SK-N-SH (cell line): ENCODE data around the gene ATP2B2. TPM values are rescaled to one million over a fixed set of nuclear protein-coding genes. Genes with fewer than 3 reads are reported as not detected.

Experiments used
- CTCF ChIA-PET: fragments of 300-600, 350-600 bp; formaldehyde crosslinking; extraction: SDS; loops from one replicate; lab custom pipeline; 2021; lab: Yijun Ruan, JAX
- POLR2A ChIA-PET: fragments of 350-600 bp; sonication (Branson Sonifier 250); formaldehyde crosslinking; extraction: SDS; loops from one replicate; lab custom pipeline; 2020; ENCODE audit warnings: antibody characterized with exemption, inconsistent platforms; lab: Yijun Ruan, JAX
- DNase-seq: peaks from one replicate; pipeline ENCODE4 v3.0.0; 2012
- H2AFZ ChIP-seq: fragments of 200-600 bp; sonication (generic); 2 replicates; pipeline ENCODE4 v1.8.1; 2016; ENCODE audit warnings: antibody characterized with exemption, mild to moderate bottlenecking, low read depth
- H3F3A ChIP-seq: fragments of 200-600 bp; sonication (generic); replicated peaks from 2 replicates; pipeline ENCODE3; 2016; ENCODE audit warnings: antibody characterized with exemption, mild to moderate bottlenecking; ENCODE audit not compliant: insufficient read depth
- H3K27ac ChIP-seq, 2 experiments: fragments of 200-500 bp in 1 of 2; fragments of 200-600 bp in 1 of 2; sonication (Bioruptor generic) in 1 of 2; sonication (generic), shearing (Covaris generic) in 1 of 2; 2 replicates each; pipeline versions ENCODE4 v1.5.1 to v1.6.1; 2014 to 2016; ENCODE audit warnings: low read depth in 2 of 2, inconsistent platforms in 1 of 2, low read length in 1 of 2, mild to moderate bottlenecking in 1 of 2, mixed read lengths in 1 of 2
- H3K27me3 ChIP-seq: fragments of 200-600 bp; sonication (generic), shearing (Covaris generic); 2 replicates; pipeline ENCODE4 v1.6.1; 2016; ENCODE audit warnings: mixed run types; ENCODE audit not compliant: insufficient read depth
- H3K36me3 ChIP-seq, 2 experiments: fragments of 200-500 bp in 1 of 2; fragments of 200-600 bp in 1 of 2; sonication (Bioruptor generic) in 1 of 2; sonication (generic) in 1 of 2; replicated peaks in 1 of 2; 2 replicates each; pipeline versions ENCODE3 to v1.5.1; 2014 to 2016; ENCODE audit warnings: low read length in 1 of 2, mild to moderate bottlenecking in 1 of 2; ENCODE audit not compliant: insufficient read depth in 2 of 2, control insufficient read depth in 1 of 2
- H3K4me1 ChIP-seq, 2 experiments: fragments of 200-500 bp in 1 of 2; fragments of 200-600 bp in 1 of 2; sonication (Bioruptor generic) in 1 of 2; sonication (generic), shearing (Covaris generic) in 1 of 2; 2 replicates each; pipeline versions ENCODE4 v1.5.1 to v1.6.1; 2014 to 2016; ENCODE audit warnings: low read depth in 1 of 2, low read length in 1 of 2, mixed run types in 1 of 2; ENCODE audit not compliant: insufficient read depth in 2 of 2, control insufficient read depth in 1 of 2
- H3K4me2 ChIP-seq: fragments of 200-600 bp; sonication (generic), shearing (Covaris generic); 2 replicates; pipeline ENCODE4 v1.6.1; 2017; ENCODE audit warnings: mixed run types
- H3K4me3 ChIP-seq, 2 experiments: fragments of 200-500 bp in 1 of 2; fragments of 200-600 bp in 1 of 2; sonication (Bioruptor generic) in 1 of 2; sonication (generic), shearing (Covaris generic) in 1 of 2; 2 replicates each; pipeline versions ENCODE4 v1.5.1 to v1.8.1; 2014 to 2016; ENCODE audit warnings: low read depth in 2 of 2, inconsistent platforms in 1 of 2, low read length in 1 of 2, mild to moderate bottlenecking in 1 of 2, mixed read lengths in 1 of 2, moderate library complexity in 1 of 2
- H3K79me2 ChIP-seq: fragments of 200-600 bp; sonication (generic); 2 replicates; pipeline ENCODE4 v1.8.1; 2017; ENCODE audit warnings: mild to moderate bottlenecking; ENCODE audit not compliant: insufficient read depth
- H3K9ac ChIP-seq: fragments of 200-600 bp; sonication (generic); 2 replicates; pipeline ENCODE4 v1.6.1; 2017; ENCODE audit warnings: mixed run types
- H3K9me2 ChIP-seq: fragments of 200-600 bp; sonication (generic); 2 replicates; pipeline ENCODE4 v1.6.1; 2017; ENCODE audit warnings: mixed run types
- H3K9me3 ChIP-seq: fragments of 200-600 bp; sonication (generic); 2 replicates; pipeline ENCODE4 v1.6.1; 2017; ENCODE audit warnings: mixed run types, mild to moderate bottlenecking, moderate library complexity
- H4K20me1 ChIP-seq: fragments of 200-600 bp; sonication (generic); 2 replicates; pipeline ENCODE4 v1.6.1; 2017; ENCODE audit warnings: mild to moderate bottlenecking, mixed run types; ENCODE audit not compliant: insufficient read depth
- CHD2 ChIP-seq: fragments of 150-350 bp; IDR thresholded peaks from 2 replicates; pipeline ENCODE4 v1.6.1; 2018; ENCODE audit warnings: low read length; ENCODE audit not compliant: partially characterized antibody
- EP300 ChIP-seq, 2 experiments: IDR thresholded peaks; 2 replicates each; pipeline versions ENCODE4 v1.4.0 to v1.6.1; 2012; ENCODE audit warnings: borderline replicate concordance in 1 of 2, low read depth in 1 of 2, low read length in 1 of 2
- EZH2phosphoT487 ChIP-seq: fragments of 200-600 bp; sonication (generic); IDR thresholded peaks from 2 replicates; pipeline ENCODE4 v1.6.1; 2017; ENCODE audit warnings: low read depth, mixed run types, mild to moderate bottlenecking, antibody characterized with exemption, moderate library complexity, borderline replicate concordance
- FOSL2 ChIP-seq: IDR thresholded peaks from 2 replicates; pipeline ENCODE4 v1.4.0; 2012; ENCODE audit warnings: low read depth, mild to moderate bottlenecking, moderate library complexity, borderline replicate concordance
- GATA2 ChIP-seq: sonication (generic); formaldehyde crosslinking; IDR thresholded peaks from 2 replicates; pipeline ENCODE4 v1.5.0; 2020; ENCODE audit warnings: mild to moderate bottlenecking, missing genetic modification reagents
- MEF2A ChIP-seq: IDR thresholded peaks from 2 replicates; pipeline ENCODE4 v1.4.0; 2012; ENCODE audit warnings: low read depth, borderline replicate concordance
- MXI1 ChIP-seq: IDR thresholded peaks from 2 replicates; pipeline ENCODE4 v1.6.1; 2012; ENCODE audit warnings: mild to moderate bottlenecking, low read depth, low read length, improper control_type of control experiment
- NFIC ChIP-seq: IDR thresholded peaks from 2 replicates; pipeline ENCODE4 v1.4.0; 2012; ENCODE audit warnings: borderline replicate concordance
- NRF1 ChIP-seq: IDR thresholded peaks from 2 replicates; pipeline ENCODE4 v1.6.1; 2012; ENCODE audit warnings: low read depth, mild to moderate bottlenecking, low read length
- POLR2AphosphoS5 ChIP-seq: IDR thresholded peaks from 2 replicates; pipeline ENCODE4 v1.6.1; 2012; ENCODE audit warnings: low read depth, low read length
- SMC3 ChIP-seq: IDR thresholded peaks from 2 replicates; pipeline ENCODE4 v1.6.1; 2012; ENCODE audit warnings: low read depth, low read length, improper control_type of control experiment
- TCF12 ChIP-seq: IDR thresholded peaks from 2 replicates; pipeline ENCODE4 v1.4.0; 2012
- WGBS: methylation state at CpG from one replicate; pipeline ENCODE4 v1.1.6; 2017; ENCODE audit warnings: low lambda C conversion rate; 5-methylcytosine and 5-hydroxymethylcytosine counted together
- polyA plus RNA-seq, 3 experiments: library from polyadenylated mRNA; depleted of rRNA; stranded (reverse); fragments of >200 nt; gene quantifications; 2 replicates each; pipeline ENCODE4 v1.2.3, GENCODE V29; 2012
- TF ChIP-seq, protein P1 (sequence below): IDR thresholded peaks from 2 replicates; pipeline ENCODE4 v1.6.1; 2012; ENCODE audit warnings: mild to moderate bottlenecking, low read depth, low read length, moderate library complexity
- TF ChIP-seq, protein P2 (sequence below): IDR thresholded peaks from 2 replicates; pipeline ENCODE4 v1.4.0; 2012; ENCODE audit warnings: low read depth, borderline replicate concordance
- TF ChIP-seq, protein P3 (sequence below): fragments of 200-600 bp; sonication (generic); IDR thresholded peaks from 2 replicates; pipeline ENCODE4 v1.6.1; 2017; ENCODE audit warnings: antibody characterized with exemption, mild to moderate bottlenecking, moderate library complexity
- TF ChIP-seq, protein P4 (sequence below): IDR thresholded peaks from 2 replicates; pipeline ENCODE4 v1.4.0; 2012; ENCODE audit warnings: low read depth, borderline replicate concordance

Gene ATP2B2
- polyA plus RNA-seq, 1 of the 3 experiments (the other 2 are of a cell fraction), result 0.15 TPM

DNA sequence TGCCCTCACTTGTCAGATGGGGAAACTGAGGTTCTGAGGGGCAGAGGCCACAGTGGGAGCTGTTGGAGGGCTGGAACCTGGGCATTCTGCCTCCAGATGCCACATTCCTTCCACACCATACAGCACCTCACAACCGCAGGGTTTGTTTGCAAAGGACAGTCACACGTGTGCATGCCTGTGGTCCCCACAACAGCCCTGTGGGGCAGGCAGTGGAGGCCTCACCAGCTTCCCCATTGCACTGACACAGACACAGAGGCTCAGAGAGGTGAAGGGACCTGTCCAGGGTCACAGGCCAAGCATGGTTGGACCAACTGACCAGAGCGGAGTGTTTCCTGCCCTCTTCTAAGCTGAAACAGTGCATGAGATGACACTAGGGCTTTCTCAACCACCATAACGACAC, 109.3 kb downstream of the ATP2B2 start:
- no peaks in the 10 kb centered on the region for H3K9me2 ChIP-seq
- ChIA-PET POLR2A (no interaction called here), CTCF (interaction anchor here (0.6 to 1.3 kb wide), 2 partner anchors 341 to 587 kb away, joined by 3 read pairs; no protein-coding TSS in a partner anchor)
- H2AFZ ChIP-seq, result no peak overlapping the region
- H3K36me3 ChIP-seq, result no peaks in the 10 kb centered on the region
- TF ChIP-seq SMC3 (no peak), NRF1 (no peak), MXI1 (no peak), TCF12 (no peak), POLR2AphosphoS5 (no peak)
- TF ChIP-seq, protein P1, sequence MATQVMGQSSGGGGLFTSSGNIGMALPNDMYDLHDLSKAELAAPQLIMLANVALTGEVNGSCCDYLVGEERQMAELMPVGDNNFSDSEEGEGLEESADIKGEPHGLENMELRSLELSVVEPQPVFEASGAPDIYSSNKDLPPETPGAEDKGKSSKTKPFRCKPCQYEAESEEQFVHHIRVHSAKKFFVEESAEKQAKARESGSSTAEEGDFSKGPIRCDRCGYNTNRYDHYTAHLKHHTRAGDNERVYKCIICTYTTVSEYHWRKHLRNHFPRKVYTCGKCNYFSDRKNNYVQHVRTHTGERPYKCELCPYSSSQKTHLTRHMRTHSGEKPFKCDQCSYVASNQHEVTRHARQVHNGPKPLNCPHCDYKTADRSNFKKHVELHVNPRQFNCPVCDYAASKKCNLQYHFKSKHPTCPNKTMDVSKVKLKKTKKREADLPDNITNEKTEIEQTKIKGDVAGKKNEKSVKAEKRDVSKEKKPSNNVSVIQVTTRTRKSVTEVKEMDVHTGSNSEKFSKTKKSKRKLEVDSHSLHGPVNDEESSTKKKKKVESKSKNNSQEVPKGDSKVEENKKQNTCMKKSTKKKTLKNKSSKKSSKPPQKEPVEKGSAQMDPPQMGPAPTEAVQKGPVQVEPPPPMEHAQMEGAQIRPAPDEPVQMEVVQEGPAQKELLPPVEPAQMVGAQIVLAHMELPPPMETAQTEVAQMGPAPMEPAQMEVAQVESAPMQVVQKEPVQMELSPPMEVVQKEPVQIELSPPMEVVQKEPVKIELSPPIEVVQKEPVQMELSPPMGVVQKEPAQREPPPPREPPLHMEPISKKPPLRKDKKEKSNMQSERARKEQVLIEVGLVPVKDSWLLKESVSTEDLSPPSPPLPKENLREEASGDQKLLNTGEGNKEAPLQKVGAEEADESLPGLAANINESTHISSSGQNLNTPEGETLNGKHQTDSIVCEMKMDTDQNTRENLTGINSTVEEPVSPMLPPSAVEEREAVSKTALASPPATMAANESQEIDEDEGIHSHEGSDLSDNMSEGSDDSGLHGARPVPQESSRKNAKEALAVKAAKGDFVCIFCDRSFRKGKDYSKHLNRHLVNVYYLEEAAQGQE, result no peak
- TF ChIP-seq, protein P2, sequence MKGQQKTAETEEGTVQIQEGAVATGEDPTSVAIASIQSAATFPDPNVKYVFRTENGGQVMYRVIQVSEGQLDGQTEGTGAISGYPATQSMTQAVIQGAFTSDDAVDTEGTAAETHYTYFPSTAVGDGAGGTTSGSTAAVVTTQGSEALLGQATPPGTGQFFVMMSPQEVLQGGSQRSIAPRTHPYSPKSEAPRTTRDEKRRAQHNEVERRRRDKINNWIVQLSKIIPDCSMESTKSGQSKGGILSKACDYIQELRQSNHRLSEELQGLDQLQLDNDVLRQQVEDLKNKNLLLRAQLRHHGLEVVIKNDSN, result no peak
- no peaks in the 10 kb centered on the region for H3K79me2 ChIP-seq
- H3K4me1 ChIP-seq, result peaks cover 0 to 3% of the 10 kb centered on the region in 2 experiments; a peak in 1 of 4 replicates
- no peak overlapping the region for H3K4me3 ChIP-seq
- H3K4me2 ChIP-seq, result no peak overlapping the region
- H3K9ac ChIP-seq, result no peak overlapping the region
- no peak overlapping the region for H3K27ac ChIP-seq
- H3K9me3 ChIP-seq, result no peaks in the 10 kb centered on the region
- no peaks in the 10 kb centered on the region for H4K20me1 ChIP-seq
- no peak for DNase-seq
- WGBS, result 47% methylated on average over 2 of the region's 4 CpGs
- H3F3A ChIP-seq, result no peaks in the 10 kb centered on the region
- no peaks in the 10 kb centered on the region; the same call in 1 of the 2 replicates for H3K27me3 ChIP-seq

DNA sequence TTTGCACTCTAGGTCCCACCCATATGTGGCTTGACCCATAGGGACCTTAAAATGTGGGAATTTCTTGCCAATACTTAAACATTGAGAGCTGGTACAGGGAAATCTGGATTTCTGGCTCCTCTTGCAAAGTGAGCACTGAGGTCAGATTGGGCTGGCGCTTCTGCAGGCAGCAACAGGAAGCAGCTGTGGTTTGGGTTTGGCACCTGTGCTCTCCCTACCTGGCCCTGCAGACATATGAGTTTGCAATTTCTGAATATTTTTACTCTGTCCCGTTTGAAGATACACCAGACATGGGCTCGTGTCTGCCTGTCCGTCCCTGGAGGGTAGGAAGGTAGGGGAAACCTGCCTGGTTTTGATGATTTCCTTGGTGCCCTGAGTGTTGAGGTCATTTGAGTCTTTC, 109.7 kb downstream of the ATP2B2 start:
- H3K9me2 ChIP-seq, result no peaks in the 10 kb centered on the region
- no peak overlapping the region for H2AFZ ChIP-seq
- H3K9me3 ChIP-seq, result no peaks in the 10 kb centered on the region
- no peak overlapping the region for H3K4me2 ChIP-seq
- no peaks in the 10 kb centered on the region for H4K20me1 ChIP-seq
- H3K27me3 ChIP-seq, result no peaks in the 10 kb centered on the region; the same call in 1 of the 2 replicates
- no peaks in the 10 kb centered on the region for H3F3A ChIP-seq
- H3K9ac ChIP-seq, result no peak overlapping the region
- ChIA-PET POLR2A (no interaction called here), CTCF (interaction anchor here (1.3 kb wide), 1 partner anchor 587 kb away, joined by 3 read pairs; no protein-coding TSS in a partner anchor)
- H3K27ac ChIP-seq, result no peak overlapping the region
- no peak overlapping the region for H3K4me3 ChIP-seq
- DNase-seq, result no peak
- H3K4me1 ChIP-seq, result peaks cover 0 to 3% of the 10 kb centered on the region in 2 experiments; a peak in 1 of 4 replicates
- no peaks in the 10 kb centered on the region for H3K36me3 ChIP-seq
- H3K79me2 ChIP-seq, result no peaks in the 10 kb centered on the region
- WGBS, result 43% methylated on average over 4 of the region's 4 CpGs
- TF ChIP-seq, protein P3, sequence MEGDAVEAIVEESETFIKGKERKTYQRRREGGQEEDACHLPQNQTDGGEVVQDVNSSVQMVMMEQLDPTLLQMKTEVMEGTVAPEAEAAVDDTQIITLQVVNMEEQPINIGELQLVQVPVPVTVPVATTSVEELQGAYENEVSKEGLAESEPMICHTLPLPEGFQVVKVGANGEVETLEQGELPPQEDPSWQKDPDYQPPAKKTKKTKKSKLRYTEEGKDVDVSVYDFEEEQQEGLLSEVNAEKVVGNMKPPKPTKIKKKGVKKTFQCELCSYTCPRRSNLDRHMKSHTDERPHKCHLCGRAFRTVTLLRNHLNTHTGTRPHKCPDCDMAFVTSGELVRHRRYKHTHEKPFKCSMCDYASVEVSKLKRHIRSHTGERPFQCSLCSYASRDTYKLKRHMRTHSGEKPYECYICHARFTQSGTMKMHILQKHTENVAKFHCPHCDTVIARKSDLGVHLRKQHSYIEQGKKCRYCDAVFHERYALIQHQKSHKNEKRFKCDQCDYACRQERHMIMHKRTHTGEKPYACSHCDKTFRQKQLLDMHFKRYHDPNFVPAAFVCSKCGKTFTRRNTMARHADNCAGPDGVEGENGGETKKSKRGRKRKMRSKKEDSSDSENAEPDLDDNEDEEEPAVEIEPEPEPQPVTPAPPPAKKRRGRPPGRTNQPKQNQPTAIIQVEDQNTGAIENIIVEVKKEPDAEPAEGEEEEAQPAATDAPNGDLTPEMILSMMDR, result no peak
- no peak for TF ChIP-seq NRF1
- TF ChIP-seq EP300 (IDR thresholded peaks at IDR 0.05; ENCODE audit: borderline replicate concordance in 1 of 2, low read depth in 1 of 2, low read length in 1 of 2), result no peak
- TF ChIP-seq, protein P4, sequence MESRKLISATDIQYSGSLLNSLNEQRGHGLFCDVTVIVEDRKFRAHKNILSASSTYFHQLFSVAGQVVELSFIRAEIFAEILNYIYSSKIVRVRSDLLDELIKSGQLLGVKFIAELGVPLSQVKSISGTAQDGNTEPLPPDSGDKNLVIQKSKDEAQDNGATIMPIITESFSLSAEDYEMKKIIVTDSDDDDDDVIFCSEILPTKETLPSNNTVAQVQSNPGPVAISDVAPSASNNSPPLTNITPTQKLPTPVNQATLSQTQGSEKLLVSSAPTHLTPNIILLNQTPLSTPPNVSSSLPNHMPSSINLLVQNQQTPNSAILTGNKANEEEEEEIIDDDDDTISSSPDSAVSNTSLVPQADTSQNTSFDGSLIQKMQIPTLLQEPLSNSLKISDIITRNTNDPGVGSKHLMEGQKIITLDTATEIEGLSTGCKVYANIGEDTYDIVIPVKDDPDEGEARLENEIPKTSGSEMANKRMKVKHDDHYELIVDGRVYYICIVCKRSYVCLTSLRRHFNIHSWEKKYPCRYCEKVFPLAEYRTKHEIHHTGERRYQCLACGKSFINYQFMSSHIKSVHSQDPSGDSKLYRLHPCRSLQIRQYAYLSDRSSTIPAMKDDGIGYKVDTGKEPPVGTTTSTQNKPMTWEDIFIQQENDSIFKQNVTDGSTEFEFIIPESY, result no peak
- TF ChIP-seq POLR2AphosphoS5, result no peak
- no peak for TF ChIP-seq NFIC
- TF ChIP-seq TCF12, result no peak
- TF ChIP-seq MXI1, result no peak
- TF ChIP-seq, protein P2, result no peak
- TF ChIP-seq MEF2A, result no peak
- TF ChIP-seq CHD2, result no peak
- no peak for TF ChIP-seq GATA2 (CRISPR knock-in tag)
- no peak for TF ChIP-seq EZH2phosphoT487
- TF ChIP-seq FOSL2, result no peak
